Right lung (tissue), 10 donors: Measurements from ENCODE around the gene OR51E1. TPM values are rescaled to one million over a fixed set of nuclear protein-coding genes. Genes with fewer than 3 reads are reported as not detected.
A peak's percentile ranks its signal among the peaks of the same experiment; 100 is the strongest.

Source experiments
- DNase-seq, 2 donors: peaks; one replicate each; pipeline ENCODE4 v3.0.0-alpha.2; 2013
- long read RNA-seq, 8 donors: transcript quantifications; one replicate each; lab custom pipeline, GENCODE V29; 2026
- polyA plus RNA-seq, 5 donors: library from polyadenylated mRNA; unstranded; fragments of 120-200 nt; gene quantifications; one replicate each; pipeline versions ENCODE4 v1.2.1 to v1.2.3, GENCODE V29; 2013; ENCODE audit warnings: inconsistent platforms in 1 of 5, low replicate concordance in 1 of 5; ENCODE audit not compliant: insufficient read length in 5 of 5, insufficient read depth in 1 of 5

The OR51E1 gene
- polyA plus RNA-seq = under 1 TPM; 0.33 to 0.49 (median 0.36) TPM
- long read RNA-seq, donor 1 = 0 reads
- long read RNA-seq, donor 2 = 0 reads
- long read RNA-seq, donor 3 = 0 reads
- long read RNA-seq, donor 4 = 0 reads
- long read RNA-seq, donor 5 = 0 reads
- long read RNA-seq, donor 6 = 0 reads
- long read RNA-seq, donor 7 = 0 reads
- long read RNA-seq, donor 8 = 0 reads

- DNase-seq = no peak
Observed at GRCh38 chr11:4643682-4644081, at the start of gene OR51E1. TSS of gene OR51E1 (plus strand) at chr11:4643982. CDS start at chr11:4652527, 8,545 bp downstream.

- DNase-seq = no peak
Observed at GRCh38 chr11:4605057-4605456, 38.7 kb upstream of the OR51E1 start.

- peak in 1 of 2 donors; percentile 16 for DNase-seq
Observed at GRCh38 chr11:4606231-4607015, 37.4 kb upstream of the OR51E1 start.

GRCh38 chr11:4607096-4607495 lies 36.7 kb upstream of the OR51E1 start:
- DNase-seq = peak in 1 of 2 donors; percentile 8

- DNase-seq = peak; percentile 93
Observed at GRCh38 chr11:4607781-4608666, 35.8 kb upstream of the OR51E1 start, which contains the start of gene TRIM68. TSS of gene TRIM68 (minus strand) at chr11:4608231. CDS start at chr11:4605504, 2,727 bp downstream.

- DNase-seq = no peak
Observed at GRCh38 chr11:4610258-4610935, 33.4 kb upstream of the OR51E1 start.

GRCh38 chr11:4611986-4612385 lies 31.8 kb upstream of the OR51E1 start:
- no peak for DNase-seq

- no peak for DNase-seq
Observed at GRCh38 chr11:4615856-4616444, 27.8 kb upstream of the OR51E1 start.

GRCh38 chr11:4619514-4619913 lies 24.3 kb upstream of the OR51E1 start:
- DNase-seq = no peak

- no peak for DNase-seq
Observed at GRCh38 chr11:4626207-4627099, 17.3 kb upstream of the OR51E1 start.

GRCh38 chr11:4636136-4636535 lies 7.6 kb upstream of the OR51E1 start:
- no peak for DNase-seq

GRCh38 chr11:4636962-4637661 lies 6.7 kb upstream of the OR51E1 start, which contains the start of gene OR51D1:
TSS of gene OR51D1 (plus strand) at chr11:4637477. CDS start at chr11:4639791, 2,314 bp downstream.
- peak; percentile 32 to 53 for DNase-seq

- DNase-seq = no peak
Observed at GRCh38 chr11:4637662-4638047, 6.1 kb upstream of the OR51E1 start.

- DNase-seq = no peak
Observed at GRCh38 chr11:4639931-4640330, 3.9 kb upstream of the OR51E1 start.

GRCh38 chr11:4641501-4641900 lies 2.3 kb upstream of the OR51E1 start:
- no peak for DNase-seq

GRCh38 chr11:4642043-4642442 lies 1.7 kb upstream of the OR51E1 start:
- DNase-seq = no peak

GRCh38 chr11:4643076-4643475 lies 706 bp upstream of the OR51E1 start:
- no peak for DNase-seq

- no peak for DNase-seq
Observed at GRCh38 chr11:4644233-4644632, 451 bp downstream of the OR51E1 start.

GRCh38 chr11:4645974-4646373 lies 2.2 kb downstream of the OR51E1 start:
- no peak for DNase-seq
